Left hindlimb (tissue), 1 donor: Measurements from ENCODE around the gene KAZALD1.
"Not testable (repeated sequence)": the region's sequence is repeated elsewhere in the genome, so short reads cannot be mapped to it uniquely, and the experiment has no call there.

Source experiments
- DNase-seq: peaks from one replicate; pipeline ENCODE4 v3.0.0-alpha.2; 2018

Gene KAZALD1

DNA sequence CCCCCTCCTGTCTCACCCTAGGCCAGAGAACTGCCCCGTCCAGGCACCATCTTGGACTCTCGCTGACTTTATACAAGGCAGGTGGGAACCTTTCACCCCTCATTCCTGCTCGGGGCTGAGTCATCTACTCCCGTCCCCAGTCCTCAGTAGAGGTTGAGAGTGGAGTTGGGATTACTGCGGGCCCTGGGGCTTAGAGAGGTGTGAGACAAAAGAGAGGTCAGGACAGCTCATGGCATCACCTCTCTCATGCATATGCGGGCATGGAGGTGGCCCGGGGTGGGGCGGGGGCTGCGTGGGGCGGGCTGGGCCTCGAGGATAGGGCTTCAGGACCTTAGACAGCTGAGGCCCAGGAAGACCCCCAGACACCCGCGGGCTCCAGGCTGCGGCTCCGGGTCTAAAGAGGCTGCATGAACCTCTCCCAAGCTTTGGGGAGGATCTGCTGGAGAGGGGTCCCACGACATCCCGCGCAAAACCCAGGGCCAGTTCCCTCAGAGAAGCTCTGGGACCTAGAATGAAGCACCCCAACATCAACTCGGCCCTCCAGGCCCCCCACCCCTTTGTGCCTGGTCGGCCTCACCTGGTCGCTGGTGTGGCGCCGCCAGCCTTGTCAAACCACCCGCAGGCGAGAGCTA, 31.2 kb upstream of the KAZALD1 start:
- DNase-seq, result no peak

DNA sequence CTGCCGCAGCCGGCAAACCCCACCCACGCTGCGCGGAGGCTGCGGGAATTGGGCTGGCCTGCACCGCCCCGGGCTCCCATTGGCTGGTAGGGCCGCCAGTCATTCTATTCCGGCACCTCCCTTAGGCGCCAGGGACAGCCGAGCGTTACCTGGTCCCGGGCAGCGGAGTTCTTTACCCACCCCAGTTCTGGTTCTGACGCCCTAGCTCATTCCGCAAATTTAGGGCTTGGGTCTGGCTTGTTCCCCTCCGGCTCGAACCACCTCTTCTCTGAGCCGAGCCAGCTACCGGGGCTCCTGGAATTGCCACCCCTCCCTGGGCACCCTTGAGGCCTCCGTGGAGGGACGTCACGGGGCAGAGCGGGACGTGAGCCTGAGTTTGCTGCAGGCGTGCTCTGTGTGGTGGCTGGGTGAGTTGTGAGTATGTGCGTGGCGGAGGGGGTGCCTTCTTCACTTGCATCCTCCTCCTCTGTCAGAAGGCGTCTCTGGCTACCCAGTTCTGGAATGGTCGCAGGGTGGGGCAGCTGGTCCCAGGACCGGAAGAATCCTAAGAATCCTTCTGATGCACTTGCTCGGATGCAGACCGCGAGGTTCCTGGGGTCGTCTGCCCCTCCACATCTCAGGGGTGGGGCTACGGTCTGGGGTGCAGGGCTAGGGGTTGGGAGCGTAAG, 30.5 kb upstream of the KAZALD1 start, which contains the start of the genes PDZD7 and SFXN3:
Gene PDZD7 (minus strand): TSS at position 2 of the 668 bp plus-strand sequence. CDS start 910 bp downstream, outside the sequence.
Gene SFXN3 (plus strand): TSS at position 107 of the 668 bp plus-strand sequence. CDS start 3,461 bp downstream, outside the sequence.
- DNase-seq, result peak; percentile 93

DNA sequence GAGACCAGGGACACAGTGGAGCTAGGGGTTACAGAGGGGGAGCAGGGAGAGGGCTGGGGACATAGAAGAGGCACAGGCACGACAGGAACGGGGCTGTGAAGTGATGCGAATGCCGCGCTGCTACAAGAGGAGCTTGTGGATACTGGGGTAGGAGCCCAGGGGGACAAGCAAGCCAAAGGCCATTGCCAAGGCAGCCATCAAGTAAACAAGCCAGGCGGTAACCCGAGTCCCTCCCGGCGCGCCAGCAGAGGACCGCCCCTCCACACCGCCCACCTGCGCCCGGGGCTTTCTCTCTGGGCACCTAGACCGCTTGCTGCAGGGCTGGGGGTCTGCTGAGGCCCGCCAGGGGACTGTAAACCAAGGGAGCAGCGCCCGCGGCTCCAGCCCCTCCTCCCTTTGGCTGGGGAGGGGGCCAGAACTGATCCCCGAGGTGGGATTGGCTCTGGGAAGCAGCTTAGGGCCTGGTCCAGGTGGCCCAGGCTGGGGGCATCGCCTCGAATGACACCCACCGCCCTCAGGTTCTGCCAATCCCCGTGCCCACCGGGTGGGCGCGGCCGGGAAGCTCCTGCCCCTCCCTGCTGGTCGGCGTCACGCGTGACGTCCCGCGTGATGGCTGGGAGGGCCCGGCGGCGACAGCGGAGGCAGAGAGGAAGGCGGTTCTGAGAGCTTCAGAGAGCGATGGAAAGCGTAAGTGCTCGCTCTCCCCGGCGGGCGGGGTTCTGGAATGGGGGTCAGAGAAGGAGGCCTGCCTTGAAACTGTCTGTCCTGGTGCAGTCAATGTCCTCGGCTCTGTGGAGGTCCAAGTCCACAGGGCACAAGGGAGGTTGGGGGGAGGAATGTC, 29.8 kb upstream of the KAZALD1 start:
- peak; percentile 88 for DNase-seq

DNA sequence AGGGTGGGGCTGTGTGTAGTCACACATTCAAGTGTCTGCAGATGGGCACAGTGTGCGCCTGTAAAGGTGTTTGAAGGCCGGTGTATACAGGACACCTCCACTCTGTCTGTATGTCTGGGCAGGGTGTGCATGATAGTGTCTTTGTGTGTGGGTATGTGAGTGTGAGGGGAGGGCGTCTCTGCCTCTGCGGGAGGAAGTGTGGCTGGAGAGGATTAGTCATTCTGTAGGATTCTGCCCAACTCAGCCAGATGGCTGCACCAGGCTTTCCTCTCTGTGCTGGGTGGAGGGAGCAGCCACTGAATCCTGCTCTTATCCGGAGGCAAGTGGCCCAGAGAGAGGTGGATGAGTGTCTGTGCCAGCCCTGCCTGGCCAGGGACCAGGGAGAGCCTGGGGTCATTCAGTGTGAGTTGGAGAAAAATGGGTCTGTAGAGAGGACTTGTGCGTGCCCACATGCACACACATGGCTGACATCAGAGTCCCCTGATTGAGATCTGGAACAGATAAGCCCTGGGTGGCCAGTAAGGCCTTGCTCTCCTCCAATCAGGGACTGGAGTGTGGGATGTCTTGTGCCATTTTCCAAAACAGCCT, 29.1 kb upstream of the KAZALD1 start:
- peak; percentile 85 for DNase-seq

DNA sequence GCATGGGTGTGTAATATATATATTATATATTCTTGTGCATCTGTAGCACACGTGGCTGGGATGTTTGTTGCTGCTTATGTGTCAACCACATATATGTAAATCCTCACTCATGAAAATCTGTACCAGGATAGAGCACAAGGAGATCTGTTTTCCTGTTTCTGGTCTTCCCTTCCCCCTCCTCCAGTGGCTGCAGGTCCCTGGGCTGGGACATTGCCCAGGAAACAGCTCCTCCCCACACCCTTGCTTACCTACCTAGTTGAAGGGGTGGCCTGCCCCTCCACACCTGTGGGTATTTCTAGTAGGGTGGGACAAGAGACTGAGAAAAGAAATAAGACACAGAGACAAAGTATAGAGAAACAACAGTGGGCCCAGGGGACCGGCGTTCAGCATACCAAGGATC, 28.5 kb upstream of the KAZALD1 start:
- no peak for DNase-seq

DNA sequence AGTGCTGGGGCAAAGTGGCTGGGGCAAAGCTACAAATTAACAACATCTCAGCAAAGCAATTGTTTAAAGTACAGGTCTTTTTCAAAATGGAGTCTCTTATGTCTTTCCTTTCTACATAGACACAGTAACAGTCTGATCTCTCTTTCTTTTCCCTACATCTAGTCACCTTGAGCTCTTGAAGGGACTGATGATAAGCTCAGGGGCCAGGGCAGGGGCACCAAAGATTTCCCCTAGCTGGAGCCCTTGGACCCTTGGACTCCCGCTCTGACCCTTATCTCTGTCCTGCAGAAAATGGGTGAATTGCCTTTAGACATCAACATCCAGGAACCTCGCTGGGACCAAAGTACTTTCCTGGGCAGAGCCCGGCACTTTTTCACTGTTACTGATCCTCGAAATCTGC, 27.4 kb upstream of the KAZALD1 start:
- DNase-seq, result not testable (repeated sequence)

DNA sequence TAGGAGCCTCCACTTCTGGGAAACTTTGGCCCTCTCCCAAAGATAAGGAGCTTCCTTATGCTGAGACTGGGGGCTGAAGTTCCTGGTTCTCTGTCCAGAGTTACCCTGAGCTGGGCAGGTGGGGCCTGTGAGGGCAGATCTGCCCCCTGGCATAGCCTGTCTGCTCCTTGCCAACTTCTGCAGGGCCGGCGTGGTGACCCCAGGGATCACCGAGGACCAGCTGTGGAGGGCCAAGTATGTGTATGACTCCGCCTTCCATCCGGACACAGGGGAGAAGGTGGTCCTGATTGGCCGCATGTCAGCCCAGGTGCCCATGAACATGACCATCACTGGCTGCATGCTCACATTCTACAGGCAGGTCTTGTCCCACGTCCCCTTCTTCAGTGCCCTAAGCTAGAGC, 26.5 kb upstream of the KAZALD1 start:
- DNase-seq, result no peak

DNA sequence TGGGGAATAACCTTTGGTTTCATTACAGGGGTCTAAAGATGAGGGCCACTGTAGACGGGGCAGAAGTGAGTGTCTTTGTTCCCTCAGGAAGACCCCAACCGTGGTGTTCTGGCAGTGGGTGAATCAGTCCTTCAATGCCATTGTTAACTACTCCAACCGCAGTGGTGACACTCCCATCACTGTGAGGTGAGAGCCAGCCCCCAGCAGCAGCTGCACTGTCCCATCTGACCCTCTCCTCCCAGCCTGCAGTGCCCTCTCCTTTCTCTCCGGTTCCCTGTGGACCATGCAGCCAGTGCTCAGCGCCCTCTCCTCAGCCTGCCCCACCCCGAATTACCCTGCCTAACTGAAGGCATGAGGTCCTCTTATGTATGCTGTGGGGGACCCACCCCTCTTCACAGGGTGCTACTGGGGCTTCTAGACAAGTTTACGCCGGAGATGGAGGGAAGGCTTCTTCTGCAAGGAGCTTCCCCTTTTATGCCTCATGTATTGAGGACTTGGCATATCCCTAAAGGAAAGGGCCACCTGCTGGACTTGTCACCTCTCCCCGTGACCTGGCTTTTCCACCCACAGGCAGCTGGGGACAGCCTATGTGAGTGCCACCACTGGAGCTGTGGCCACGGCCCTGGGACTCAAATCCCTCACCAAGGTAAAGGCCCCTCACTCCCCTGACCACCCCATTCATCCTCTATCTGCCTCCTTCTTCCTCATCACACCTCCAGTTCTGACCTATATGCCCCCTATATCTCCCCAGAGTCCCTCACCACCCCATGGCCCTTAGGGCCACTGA, 25.7 kb upstream of the KAZALD1 start:
- DNase-seq, result no peak

DNA sequence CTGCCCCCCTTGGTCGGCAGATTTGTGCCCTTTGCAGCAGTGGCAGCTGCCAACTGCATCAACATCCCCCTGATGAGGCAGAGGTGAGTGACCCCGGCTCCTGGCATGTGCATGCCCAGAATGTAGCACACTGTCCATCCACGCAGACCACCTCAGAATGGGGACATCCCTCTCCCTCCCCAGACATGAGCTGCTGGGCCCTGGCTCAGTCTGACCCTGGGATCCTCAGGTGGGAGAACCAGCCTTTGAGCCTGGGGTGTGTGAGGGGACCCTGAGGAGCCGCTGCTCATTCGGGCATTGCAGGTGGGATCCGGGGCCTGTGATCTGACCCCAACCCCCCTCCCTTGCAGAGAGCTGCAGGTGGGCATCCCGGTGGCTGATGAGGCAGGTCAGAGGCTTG, 25.1 kb upstream of the KAZALD1 start:
- DNase-seq, result no peak

DNA sequence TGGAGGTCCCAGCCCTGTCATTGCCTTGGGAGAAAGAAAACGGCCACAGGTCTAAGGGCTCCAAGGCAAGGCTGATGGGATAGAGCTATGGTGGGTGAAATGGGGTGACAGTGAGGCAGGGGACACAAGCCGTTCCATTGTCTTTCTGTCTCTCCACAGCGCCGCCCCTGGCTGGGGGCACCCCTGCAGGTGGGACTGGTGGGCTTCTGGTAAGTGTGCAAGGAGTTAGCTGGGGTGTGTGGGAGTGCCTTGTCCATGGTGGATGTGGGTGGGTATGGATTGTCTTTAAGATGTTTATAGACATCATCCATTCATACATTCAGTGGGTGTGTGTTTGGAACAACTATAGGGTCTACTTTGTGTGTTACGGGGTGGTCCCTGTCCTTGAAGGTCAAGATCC, 23.3 kb upstream of the KAZALD1 start:
- no peak for DNase-seq

DNA sequence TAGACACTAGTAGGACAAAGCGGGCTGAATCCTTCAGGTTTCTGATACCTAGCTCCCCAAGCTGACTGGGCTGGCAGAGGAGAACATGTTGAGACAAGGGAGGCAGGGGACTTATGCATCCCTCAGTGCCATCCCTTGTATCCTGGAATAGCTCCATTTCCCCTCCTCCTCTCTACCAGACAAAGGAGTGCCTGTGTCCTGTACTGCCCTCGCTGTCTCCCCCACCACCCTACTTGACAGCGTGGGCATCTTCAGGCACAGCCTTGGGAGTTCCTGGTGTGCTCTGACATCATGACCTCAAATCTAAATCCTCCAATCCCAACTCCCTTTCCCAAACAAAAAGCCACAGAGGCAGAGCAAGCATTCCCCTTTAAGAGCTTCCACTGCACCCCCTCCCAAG, 21.7 kb upstream of the KAZALD1 start:
- DNase-seq, result no peak

DNA sequence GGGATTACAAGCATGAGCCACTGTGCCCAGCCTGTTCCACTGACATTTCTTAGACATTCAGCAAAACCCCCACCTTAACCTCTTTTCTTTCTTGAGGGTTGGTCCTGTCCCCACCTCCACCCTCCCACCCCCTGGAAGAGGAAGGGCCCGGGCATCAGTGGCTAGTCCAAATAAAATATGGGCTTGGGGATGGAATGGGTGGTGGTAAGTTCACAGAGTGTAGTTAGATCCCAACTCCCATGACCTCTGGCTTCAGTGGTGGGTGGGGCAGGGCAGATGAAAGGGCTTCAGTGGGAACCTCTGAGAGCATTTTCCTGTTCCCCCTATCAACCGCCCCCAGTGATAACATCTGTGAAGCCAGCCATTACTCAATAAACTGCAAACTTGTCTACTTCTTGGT, 20.9 kb upstream of the KAZALD1 start:
- no peak for DNase-seq

DNA sequence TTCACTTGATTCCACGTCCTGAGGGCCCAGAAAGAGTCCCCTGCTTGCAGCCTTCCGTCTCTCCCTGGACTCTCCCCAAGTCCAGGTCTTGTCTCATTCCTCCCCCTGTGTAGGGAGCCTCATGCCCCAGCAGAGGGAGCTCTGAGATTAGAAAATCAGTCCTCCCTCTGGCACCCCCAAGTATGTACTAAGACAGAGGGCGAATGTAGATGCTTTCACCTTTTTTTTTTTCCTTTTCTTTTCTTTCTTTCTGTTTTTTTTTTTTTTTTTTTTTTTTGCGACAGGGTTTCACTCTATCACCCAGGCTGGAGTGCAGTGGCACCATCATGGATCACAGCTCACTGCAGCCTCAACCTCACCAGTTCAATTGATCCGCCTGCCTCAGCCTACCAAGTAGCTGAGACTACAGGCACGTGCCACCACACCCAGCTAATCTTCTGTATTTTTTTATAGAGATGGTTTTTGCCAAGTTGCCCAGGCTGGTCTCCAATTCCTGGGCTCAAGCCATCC, 20.5 kb upstream of the KAZALD1 start:
- peak; percentile 87 for DNase-seq

DNA sequence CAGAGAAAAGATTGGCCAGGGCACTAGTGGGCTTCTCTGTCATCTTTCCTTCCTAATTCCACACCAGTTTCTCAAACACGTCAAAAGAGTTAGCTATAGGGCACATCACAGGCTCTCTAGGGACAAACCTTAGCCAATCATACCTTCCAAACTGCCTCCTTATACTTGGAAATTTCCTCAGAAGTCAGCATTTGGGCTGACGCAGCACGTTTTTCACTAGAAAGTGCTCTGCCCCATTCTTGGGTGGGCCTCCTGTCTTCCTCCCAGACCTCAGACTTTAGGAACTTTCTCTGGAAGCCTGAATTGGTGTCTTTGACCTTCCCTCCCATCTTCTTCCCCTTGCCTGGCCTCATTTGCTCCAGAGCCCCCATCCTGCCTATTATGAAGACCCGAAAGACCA, 19.7 kb upstream of the KAZALD1 start:
- DNase-seq, result no peak

DNA sequence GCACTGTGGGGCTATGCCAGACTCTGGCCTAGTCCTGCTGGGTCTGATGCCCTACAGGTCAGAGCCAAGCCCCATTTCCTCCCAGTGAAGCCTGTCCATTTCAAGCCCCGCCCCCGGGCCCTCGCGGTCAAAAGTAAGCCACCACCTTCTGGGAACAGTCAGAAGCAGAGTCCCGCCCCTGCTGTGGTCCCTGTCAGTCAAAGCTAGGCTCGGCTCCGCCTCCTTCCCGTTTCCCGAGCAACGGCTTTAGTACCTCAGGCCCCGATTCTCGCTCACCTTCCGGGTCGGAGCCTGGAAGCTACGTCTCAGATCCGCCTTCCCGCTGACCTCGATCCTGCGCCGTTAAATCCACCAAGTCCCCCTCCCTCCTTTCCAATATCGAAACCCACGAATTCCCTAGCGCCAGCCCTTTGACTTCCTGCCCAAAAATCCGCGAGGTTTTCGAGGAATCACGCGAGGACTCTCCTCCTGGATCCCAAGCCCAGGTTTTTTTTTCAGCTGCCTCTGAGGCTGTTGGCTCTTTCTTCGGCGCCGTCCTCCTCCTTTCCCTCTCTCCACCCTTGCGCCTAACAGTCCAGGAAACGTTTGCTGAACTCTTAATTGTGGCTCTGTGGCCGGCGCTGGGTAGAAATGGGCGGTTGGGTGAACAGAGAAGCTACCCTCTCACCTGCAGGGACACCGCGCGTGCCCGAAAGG, 19.0 kb upstream of the KAZALD1 start:
- DNase-seq, result peak; percentile 95

DNA sequence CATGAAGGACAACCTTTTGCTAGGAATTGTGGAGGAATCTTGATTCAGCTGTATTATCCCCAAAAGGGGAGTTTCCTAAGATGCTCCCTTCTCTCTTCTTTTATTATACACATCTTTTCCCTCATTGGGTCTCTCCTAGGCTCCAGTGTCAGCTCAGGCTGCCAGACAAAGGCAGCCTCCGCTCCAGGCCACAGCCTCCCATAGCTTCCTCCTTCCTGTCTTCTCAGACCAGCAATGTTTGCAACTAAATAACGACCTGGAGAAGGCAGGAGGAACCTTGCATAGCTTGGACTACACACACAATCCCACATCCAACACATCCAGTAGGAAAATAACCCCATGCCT, 18.5 kb upstream of the KAZALD1 start:
- no peak for DNase-seq

DNA sequence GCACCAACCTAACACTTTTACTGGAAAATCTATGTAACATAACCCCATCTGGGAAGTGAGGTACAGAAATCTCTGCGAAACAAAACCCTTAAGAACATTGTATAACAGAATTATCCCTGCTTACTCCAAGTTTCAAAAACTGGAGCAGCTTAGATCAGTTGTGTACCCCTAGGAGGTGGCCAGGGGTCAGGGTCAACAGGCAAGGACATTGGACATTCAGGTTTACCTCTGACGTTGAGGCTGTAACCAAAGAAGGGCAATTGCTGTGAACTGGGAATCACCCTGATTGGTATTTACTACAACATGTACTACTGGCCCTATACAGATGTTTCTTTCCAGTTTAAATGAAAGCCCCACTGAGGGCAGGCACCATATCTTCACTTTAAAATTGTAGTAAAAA, 17.7 kb upstream of the KAZALD1 start:
- no peak for DNase-seq

DNA sequence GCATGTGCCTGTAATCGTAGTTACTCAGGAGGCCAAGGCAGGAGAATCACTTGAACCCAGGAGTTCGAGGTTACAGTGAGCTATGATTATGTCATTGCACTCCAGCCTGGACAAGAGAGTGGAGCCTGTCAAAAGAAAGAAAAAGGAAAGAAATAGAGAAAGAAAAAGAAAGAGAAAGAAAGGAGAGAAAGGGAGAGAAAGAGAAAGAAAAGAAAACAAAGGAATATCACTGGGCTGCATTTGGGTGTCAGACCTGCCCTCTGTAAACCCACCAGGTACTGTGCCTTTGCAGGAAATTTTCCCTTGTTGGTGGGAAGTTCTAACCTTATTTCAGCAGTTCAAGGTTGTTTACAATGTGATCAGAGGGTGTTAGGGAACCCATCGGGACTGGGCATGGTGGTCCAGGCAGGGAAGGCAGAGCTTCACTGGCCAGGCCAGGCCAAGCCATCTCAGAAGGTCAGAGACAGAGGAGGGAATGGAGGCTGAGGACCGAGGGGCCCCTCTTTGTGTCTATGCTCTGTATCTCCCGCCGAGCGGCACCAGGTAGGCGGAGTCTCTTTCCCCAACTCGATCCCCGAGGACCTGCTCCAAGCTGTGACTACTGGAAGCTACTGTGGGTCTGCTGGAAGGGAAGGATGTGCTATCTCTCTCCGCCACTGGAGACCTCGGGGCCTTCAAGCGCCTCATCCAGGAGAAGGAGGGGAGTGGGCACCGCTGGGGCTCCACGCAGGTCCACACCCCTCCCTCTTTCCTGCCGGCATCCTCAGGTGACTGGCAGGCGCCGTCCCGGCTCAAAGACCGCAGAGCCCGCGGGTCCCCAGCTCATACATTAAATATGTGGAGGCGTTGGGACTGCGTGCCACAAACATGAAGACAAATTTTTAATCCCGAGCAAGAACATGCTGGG, 15.2 kb upstream of the KAZALD1 start:
- no peak for DNase-seq

DNA sequence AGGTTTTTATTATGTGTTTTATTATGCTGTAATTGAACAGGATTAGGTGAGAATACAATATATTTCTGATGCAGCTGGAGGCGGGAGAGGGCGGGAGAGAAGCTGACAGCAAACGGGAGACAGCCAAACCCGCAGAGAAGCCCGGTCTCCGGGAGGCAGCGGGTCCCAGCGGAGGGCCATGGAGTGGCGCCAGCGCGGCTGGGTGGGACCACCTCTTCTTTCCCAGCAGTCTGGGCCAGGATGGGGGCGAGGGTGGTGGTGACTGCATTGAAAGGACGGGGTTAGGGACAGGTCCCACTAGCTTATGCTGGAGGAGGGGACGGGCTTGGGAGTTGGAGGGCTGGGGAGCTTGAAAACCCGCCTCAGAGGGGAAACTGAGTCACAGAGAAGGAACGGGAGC, 14.5 kb upstream of the KAZALD1 start:
- DNase-seq, result no peak
